BE2C (cell line): ENCODE results near the gene PRR16.

Experiments
- DNase-seq: peaks from one replicate; pipeline ENCODE4 v3.0.0-alpha.2; 2020
- H3K27me3 ChIP-seq: fragments of 250-450 bp; sonication (Bioruptor Pico); 2 replicates; pipeline ENCODE4 v1.5.1; 2020; ENCODE audit warnings: mild to moderate bottlenecking
- H3K36me3 ChIP-seq: fragments of 250-450 bp; sonication (Bioruptor Pico); 2 replicates; pipeline ENCODE4 v1.5.1; 2020; ENCODE audit warnings: mild to moderate bottlenecking
- H3K4me1 ChIP-seq: fragments of 250-450 bp; sonication (Bioruptor Pico); 2 replicates; pipeline ENCODE4 v1.5.1; 2020
- H3K4me3 ChIP-seq: 2 replicates; pipeline ENCODE4 v1.5.1; 2011; ENCODE audit warnings: low read depth, low read length
- H3K9me3 ChIP-seq: fragments of 250-450 bp; sonication (Bioruptor Pico); 2 replicates; pipeline ENCODE4 v1.5.1; 2020
- CTCF ChIP-seq: IDR thresholded peaks from 2 replicates; pipeline ENCODE4 v1.5.1; 2012; ENCODE audit warnings: mild to moderate bottlenecking, low read depth, low read length

The PRR16 gene

DNA sequence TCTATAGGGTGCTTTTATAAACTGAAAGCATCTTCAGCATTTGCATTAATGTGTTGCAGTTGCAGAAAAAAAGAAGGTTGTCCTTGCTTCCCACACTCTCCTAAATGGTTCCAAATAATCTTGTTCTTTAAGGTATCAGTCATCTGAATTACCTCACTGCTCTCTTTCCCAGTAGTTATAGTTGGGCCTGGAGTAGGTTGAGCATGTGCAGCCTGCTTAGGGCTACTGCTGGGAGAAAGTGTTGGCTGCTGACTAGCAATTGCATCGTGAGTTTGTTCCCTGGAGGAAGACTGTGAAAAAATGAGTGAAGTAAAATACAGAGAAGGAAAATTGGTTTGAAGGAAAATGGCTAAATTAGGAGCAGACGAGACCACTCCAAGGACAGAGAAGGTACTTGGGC is 74.5 kb downstream of the PRR16 start:
- Histone ChIP-seq H3K27me3 (no peaks in the 10 kb centered on the region), H3K4me3 (no peak overlapping the region), H3K4me1 (no peaks in the 10 kb centered on the region; the same call in none of the 2 replicates), H3K36me3 (no peaks in the 10 kb centered on the region), H3K9me3 (no peaks in the 10 kb centered on the region)
- no peak for DNase-seq
- TF ChIP-seq CTCF = no peak

- TF ChIP-seq CTCF = no peak
- Histone ChIP-seq H3K4me3 (no peak overlapping the region), H3K4me1 (no peaks in the 10 kb centered on the region; the same call in 1 of the 2 replicates), H3K36me3 (no peaks in the 10 kb centered on the region), H3K27me3 (no peaks in the 10 kb centered on the region), H3K9me3 (no peaks in the 10 kb centered on the region)
- no peak for DNase-seq
Observed at GRCh38 chr5:120539471-120539870, 75.4 kb downstream of the PRR16 start.

DNA sequence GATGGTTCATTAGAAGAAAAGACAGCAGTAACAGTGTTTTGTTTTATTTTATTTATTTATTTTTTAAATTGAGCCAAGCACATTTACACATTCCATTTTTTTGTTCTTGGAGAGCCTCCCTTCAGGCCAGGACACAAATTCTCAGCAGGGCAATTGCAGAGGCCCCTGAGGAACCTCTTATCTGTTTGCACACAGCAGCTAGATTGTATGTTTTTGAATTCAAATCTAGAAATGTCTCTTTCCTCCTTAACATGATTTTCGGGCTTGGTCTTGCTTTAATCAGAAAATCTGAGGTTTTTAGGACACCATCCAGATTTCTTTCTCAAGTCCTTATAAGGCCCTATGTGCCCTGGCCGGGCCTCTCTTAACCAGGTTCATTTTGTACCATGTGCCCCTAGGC is 76.0 kb downstream of the PRR16 start:
- no peaks in the 10 kb centered on the region; the same call in 1 of the 2 replicates for H3K4me1 ChIP-seq
- DNase-seq = no peak
- no peak for TF ChIP-seq CTCF
- H3K4me3 ChIP-seq = no peak overlapping the region
- H3K36me3 ChIP-seq = no peaks in the 10 kb centered on the region
- no peaks in the 10 kb centered on the region for H3K9me3 ChIP-seq
- no peaks in the 10 kb centered on the region for H3K27me3 ChIP-seq

DNA sequence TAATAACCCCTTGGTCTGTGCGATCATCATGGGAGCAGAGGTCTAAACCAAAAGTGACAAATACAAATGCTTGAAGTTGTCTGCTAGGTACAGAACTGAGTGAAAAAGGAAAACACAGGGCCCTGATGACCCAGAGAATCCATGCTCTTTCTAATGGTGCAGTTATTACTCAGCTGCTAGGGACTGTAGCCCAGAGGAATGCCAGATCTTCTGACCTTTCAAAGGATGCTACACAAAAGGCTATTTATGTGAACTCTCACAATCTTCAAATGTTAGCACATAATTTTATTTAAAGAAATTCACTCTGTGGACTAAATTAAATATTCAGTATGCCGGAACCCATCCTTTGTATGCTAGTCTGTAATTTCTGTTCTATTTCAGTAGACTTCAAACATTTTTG is 79.9 kb downstream of the PRR16 start:
- Histone ChIP-seq H3K4me3 (no peak overlapping the region), H3K9me3 (no peaks in the 10 kb centered on the region), H3K36me3 (no peaks in the 10 kb centered on the region), H3K4me1 (no peaks in the 10 kb centered on the region; the same call in 1 of the 2 replicates), H3K27me3 (no peaks in the 10 kb centered on the region)
- DNase-seq = no peak
- TF ChIP-seq CTCF = no peak

DNA sequence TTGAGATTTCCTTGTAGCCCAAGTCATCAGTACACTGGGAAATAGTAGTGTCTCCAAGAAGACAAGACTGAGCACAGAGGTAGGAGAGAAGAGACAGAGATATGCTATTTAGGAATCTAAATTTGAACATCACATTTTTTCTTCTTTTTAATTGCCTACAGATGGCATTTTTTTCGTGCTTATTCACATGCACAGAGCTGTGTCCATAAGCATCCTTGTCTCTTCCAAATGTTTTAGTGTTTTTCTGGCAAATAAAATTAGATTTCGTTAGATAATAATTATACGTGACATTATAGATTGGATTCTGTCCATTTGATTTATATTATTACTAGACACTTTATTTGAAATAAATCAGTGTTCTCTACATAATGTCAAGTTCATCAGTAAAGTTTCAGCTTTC is 80.9 kb downstream of the PRR16 start:
- Histone ChIP-seq H3K36me3 (no peaks in the 10 kb centered on the region), H3K27me3 (no peaks in the 10 kb centered on the region)

DNA sequence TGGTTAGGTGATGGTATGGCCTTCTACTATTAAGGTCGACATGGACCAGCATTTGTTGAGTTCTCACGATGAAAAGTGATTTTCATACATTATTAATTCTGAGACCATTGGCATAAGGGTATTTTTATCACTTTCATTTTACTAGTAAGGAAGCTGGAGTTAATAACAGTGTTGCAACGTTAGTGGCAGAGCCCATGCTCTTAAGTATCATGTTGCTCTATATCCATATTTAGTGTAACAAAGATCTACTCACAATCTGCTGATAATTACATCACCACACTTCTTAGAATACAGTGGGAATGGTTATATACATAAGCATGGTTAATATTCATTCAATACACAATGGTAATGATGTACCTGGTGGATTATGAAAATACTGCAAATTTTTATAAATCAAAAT is 81.9 kb downstream of the PRR16 start:
- Histone ChIP-seq H3K27me3 (no peaks in the 10 kb centered on the region), H3K4me1 (no peaks in the 10 kb centered on the region; the same call in 1 of the 2 replicates), H3K36me3 (no peaks in the 10 kb centered on the region), H3K4me3 (no peak overlapping the region), H3K9me3 (no peaks in the 10 kb centered on the region)
- DNase-seq = no peak
- TF ChIP-seq CTCF = no peak

More for the DNA sequence above, 80.9 kb downstream of the PRR16 start:
- DNase-seq = no peak
- no peaks in the 10 kb centered on the region for H3K9me3 ChIP-seq
- no peaks in the 10 kb centered on the region; the same call in 1 of the 2 replicates for H3K4me1 ChIP-seq
- TF ChIP-seq CTCF = no peak
- H3K4me3 ChIP-seq = no peak overlapping the region
